Measurements from ENCODE around the gene C1QL3.

The C1QL3 gene

DNA sequence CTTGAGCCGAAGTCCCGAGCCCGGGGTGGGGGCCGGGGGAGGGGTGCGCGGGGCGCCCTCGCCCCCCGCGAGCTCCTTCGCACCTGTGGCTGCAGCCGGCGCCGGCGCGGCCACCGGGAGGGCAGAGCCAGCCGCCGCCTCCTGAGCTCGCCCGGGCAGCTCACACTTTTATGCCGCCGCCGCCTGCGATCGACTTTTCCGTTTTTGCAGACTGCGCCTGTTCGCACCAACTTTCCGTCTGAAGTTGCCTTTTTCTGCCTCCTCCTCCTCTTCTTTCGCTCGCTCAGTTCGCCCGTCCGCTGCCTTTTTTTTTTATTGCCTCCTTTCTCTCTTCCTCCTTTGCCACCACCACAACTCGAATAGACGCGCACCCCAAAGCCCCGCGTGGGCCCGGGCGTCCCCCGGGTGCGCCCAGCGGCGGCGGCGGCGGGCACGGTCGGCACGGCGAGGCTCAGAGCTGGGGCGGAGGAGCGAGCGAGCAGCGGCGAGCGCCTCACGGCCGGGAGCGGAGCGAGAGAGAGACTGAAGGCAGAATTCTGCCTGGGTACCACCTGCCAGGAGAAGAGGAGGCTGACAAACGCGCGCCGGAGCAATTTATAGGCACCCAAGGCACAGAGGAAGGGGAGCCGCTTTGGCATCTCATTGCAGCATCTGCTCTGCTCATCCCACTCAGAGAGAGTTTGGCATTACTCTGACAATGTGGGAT is at the start of gene C1QL3:
TSS of gene C1QL3 (minus strand) at position 569 of the 706 bp plus-strand sequence. CDS start 814 bp downstream, outside the sequence.
- DNase-seq (ENCODE audit: low read depth) = no peak

DNA sequence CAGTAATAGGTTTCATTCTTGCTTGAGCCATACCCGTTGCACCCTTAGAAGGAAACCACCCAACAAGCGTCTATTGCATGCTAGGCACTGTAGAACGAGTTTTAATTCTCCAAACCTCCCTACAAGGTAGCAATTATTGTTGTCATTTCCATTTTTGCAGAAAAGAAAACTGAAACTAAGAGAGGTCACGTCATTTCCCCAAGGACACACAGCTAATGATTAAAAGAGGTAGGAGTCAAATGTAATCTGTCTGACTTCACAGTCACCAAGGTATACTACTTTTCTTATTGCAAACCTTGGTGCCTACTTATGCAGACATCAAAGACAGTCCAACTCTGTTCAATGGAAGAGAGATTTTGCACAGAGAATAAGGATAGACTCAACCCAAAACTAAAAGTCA is 49.1 kb upstream of the C1QL3 start:
- no peak for DNase-seq (ENCODE audit: low read depth)

GRCh38 chr10:16566202-16566805 is 44.6 kb upstream of the C1QL3 start:
- DNase-seq (ENCODE audit: low read depth) = no peak

- no peak for DNase-seq (ENCODE audit: low read depth)
Observed at GRCh38 chr10:16565604-16566003, 43.9 kb upstream of the C1QL3 start.

GRCh38 chr10:16562891-16563290 is 41.2 kb upstream of the C1QL3 start:
- no peak for DNase-seq (ENCODE audit: low read depth)

DNA sequence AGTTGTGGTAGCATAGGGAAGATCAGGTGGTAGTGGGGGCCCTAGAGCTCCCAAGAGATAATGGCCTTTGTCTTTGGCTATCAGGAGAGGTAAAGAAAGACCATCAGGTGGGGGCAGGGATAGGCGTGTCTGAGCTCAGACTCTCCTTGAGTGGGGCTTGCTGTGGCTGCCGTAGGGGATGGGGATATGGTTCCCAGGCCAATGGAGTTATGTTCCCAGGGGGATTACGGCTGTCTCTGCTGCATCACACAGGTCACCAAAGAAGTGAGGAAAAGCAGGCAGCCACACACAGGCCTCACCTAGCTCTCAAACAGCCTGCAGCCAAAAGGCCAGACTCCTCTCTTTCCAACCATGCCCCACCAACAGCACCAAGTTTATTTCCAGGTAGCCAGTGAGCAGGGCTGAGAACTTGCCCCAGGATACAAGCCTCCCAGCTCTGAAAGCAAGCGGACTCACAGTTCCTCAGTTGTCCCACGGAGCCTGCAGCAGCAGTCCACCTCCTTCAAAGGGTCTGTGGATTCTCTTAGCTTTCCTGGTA is 37.6 kb upstream of the C1QL3 start:
- DNase-seq (ENCODE audit: low read depth) = no peak

GRCh38 chr10:16547973-16548372 is 26.3 kb upstream of the C1QL3 start:
- DNase-seq (ENCODE audit: low read depth) = no peak

GRCh38 chr10:16545116-16545736 is 23.5 kb upstream of the C1QL3 start:
- DNase-seq (ENCODE audit: low read depth) = peak; percentile 3

DNA sequence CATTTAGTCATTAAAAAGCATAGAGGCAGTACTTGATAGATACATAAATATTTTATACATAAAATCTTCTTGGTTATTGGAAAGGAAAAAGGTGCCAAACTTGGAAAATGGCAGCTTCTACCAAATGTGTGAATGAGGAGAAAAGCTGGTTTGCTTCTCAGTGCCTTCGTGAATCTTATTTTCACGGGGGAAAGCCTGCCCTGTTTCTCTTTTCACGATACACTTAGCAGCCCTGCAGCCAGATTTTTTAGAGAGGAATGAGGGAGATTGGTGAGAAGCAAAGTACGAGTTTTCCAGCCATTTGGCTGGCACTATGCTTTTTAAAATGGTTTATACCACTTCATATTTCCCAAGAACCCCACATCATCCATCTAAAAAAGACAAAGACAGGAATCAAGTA is 22.9 kb upstream of the C1QL3 start:
- no peak for DNase-seq (ENCODE audit: low read depth)

- DNase-seq (ENCODE audit: low read depth) = no peak
Observed at GRCh38 chr10:16544099-16544498, 22.4 kb upstream of the C1QL3 start.

DNA sequence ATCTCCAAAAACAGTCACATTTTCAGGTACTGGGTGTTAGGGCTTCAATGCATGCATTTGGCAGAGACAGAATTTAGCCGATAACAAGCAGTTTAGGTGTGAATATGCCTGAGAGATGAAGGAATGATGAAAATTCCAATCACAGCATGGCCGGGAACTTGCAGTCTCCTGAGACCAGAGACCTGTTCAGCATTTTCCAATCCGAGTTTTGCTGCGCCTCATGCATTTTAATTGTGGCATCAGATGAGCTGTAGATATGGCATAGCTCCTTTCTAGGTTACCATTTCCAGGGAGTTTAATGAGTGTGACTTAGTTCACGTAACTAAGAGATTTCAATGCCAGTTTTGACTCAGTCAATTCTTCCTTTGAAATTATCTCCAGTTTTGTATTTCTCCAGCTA is 14.5 kb upstream of the C1QL3 start:
- no peak for DNase-seq (ENCODE audit: low read depth)

- no peak for DNase-seq (ENCODE audit: low read depth)
Observed at GRCh38 chr10:16529853-16530252, 8.2 kb upstream of the C1QL3 start.

GRCh38 chr10:16527452-16527851 is 5.8 kb upstream of the C1QL3 start:
- DNase-seq (ENCODE audit: low read depth) = no peak

- peak; percentile 8 for DNase-seq (ENCODE audit: low read depth)
Observed at GRCh38 chr10:16520900-16521299, 779 bp downstream of the C1QL3 start.

- DNase-seq (ENCODE audit: low read depth) = no peak
Observed at GRCh38 chr10:16519908-16520861, 1.5 kb downstream of the C1QL3 start.

- DNase-seq (ENCODE audit: low read depth) = no peak
Observed at GRCh38 chr10:16519250-16519907, 2.3 kb downstream of the C1QL3 start.

- DNase-seq (ENCODE audit: low read depth) = no peak
Observed at GRCh38 chr10:16518822-16519221, 2.9 kb downstream of the C1QL3 start.

GRCh38 chr10:16510843-16511242 is 10.8 kb downstream of the C1QL3 start:
- DNase-seq (ENCODE audit: low read depth) = no peak

DNA sequence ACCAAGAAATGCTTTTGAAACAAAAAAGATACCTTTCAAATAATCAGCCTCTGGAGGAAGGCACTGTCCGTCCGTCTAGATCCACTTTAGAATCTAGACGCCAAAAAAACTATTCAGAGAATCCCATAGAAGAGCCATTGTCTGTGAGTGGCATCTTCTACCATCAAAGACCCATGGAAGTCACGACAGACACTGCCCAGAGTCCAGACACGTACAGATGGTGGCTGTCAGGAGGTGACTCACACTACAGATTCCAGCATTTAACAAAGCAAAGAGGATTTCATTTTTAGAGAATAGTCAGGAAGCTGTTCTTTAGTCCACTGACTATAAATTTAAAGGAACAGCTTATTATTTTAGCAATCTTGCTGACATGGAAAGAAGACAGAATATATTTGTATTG is 11.7 kb downstream of the C1QL3 start:
- no peak for DNase-seq (ENCODE audit: low read depth)

DNA sequence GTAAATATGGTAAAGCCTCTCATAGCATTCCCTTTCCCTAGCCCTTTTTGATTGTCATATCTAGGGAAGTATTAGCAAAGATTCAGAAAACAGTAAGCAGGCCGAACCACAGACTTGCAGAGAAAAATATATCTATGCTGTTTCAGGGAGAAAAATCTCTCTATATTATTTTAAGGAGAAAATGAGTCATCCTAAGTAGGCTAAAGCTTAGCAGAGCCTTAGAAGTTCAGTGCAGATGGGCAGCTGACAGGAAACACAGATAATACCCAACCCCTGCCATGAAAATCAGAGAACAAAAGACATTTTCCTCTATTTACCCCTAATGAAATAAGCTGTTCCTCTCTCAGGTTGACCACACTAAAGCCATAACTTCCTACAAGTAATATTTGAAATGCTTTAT is 16.5 kb downstream of the C1QL3 start:
- no peak for DNase-seq (ENCODE audit: low read depth)

DNA sequence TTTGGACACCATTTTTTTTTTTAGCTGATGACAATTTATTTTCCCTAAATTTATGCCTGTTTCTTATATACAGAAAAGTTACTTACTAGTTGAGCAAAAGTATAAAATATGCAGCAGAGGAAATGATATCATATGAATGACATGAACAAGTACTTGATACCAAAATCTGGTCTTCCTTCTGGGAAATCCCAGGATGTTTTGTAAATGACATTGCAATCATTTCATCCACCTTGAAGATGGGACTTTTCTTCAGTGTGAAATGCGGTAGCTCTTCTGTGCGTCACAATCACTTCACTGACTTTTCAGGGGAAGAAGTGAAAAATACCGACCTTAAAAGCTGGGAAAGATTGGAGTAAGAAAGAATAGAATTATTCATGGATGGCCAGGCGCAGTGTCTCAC is 23.8 kb downstream of the C1QL3 start:
- DNase-seq (ENCODE audit: low read depth) = no peak

Measured in fibroblast of the conjunctiva (primary cell).